ENCODE data around the gene ROBO1. TPM values are rescaled to one million over a fixed set of nuclear protein-coding genes. Genes with fewer than 3 reads are reported as not detected.

Gene ROBO1
- total RNA-seq, 1 experiment from 2014 or later: 67.6 TPM

DNA sequence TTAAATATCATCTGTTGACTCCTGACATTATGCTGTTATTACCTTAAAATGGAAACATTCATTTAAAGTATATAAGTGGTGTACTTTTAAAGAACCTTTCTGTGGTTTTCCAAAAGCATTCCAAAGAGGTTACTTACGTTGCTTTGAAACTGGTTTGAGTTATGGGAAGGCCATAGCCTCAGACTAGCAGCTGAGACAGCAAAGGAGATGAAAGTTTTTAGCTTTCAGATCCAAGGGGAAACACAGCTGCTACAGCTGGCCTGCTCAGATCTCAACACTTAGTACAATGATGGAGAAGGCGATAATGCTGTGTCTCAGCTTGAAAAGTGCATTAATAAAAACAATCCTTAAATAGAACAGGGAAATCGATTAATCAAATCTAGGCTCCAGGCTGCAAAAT, 921.1 kb downstream of the ROBO1 start:
- no peaks in the 10 kb centered on the region for H3K9me3 ChIP-seq (ENCODE audit: low read depth, low read length, poor library complexity, severe bottlenecking)
- H3K36me3 ChIP-seq (ENCODE audit: insufficient read depth, low read length, poor library complexity, severe bottlenecking): no peaks in the 10 kb centered on the region
- DNase-seq (ENCODE audit: low spot score): no peak
- no peak overlapping the region for H3K27ac ChIP-seq (ENCODE audit: low read depth, low read length, poor library complexity, severe bottlenecking)
- BruUV-seq (replicated peaks): no TSS peak
- ChIA-PET POLR2A (ENCODE audit: low non-redundant PET) (no interaction called here), CTCF (no interaction called here)
- H3K4me1 ChIP-seq (ENCODE audit: insufficient read depth, low read length, poor library complexity, severe bottlenecking): no peaks in the 10 kb centered on the region
- intact Hi-C loops (cut with micrococcal nuclease; ENCODE audit: unreplicated experiment): no loop called here
- no peak overlapping the region for H3K4me3 ChIP-seq (ENCODE audit: low read depth, low read length, poor library complexity, severe bottlenecking)
- no peak for TF ChIP-seq EZH2 (IDR thresholded peaks at IDR 0.05; ENCODE audit: borderline replicate concordance, low read depth, low read length, poor library complexity, severe bottlenecking)
- TF ChIP-seq, protein P1, sequence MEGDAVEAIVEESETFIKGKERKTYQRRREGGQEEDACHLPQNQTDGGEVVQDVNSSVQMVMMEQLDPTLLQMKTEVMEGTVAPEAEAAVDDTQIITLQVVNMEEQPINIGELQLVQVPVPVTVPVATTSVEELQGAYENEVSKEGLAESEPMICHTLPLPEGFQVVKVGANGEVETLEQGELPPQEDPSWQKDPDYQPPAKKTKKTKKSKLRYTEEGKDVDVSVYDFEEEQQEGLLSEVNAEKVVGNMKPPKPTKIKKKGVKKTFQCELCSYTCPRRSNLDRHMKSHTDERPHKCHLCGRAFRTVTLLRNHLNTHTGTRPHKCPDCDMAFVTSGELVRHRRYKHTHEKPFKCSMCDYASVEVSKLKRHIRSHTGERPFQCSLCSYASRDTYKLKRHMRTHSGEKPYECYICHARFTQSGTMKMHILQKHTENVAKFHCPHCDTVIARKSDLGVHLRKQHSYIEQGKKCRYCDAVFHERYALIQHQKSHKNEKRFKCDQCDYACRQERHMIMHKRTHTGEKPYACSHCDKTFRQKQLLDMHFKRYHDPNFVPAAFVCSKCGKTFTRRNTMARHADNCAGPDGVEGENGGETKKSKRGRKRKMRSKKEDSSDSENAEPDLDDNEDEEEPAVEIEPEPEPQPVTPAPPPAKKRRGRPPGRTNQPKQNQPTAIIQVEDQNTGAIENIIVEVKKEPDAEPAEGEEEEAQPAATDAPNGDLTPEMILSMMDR (conservative IDR thresholded peaks at IDR 0.05; ENCODE audit: low read depth, low read length): no peak
- no peaks in the 10 kb centered on the region for H3K27me3 ChIP-seq (replicated peaks; ENCODE audit: insufficient read depth, low read depth, low read length, poor library complexity)

DNA sequence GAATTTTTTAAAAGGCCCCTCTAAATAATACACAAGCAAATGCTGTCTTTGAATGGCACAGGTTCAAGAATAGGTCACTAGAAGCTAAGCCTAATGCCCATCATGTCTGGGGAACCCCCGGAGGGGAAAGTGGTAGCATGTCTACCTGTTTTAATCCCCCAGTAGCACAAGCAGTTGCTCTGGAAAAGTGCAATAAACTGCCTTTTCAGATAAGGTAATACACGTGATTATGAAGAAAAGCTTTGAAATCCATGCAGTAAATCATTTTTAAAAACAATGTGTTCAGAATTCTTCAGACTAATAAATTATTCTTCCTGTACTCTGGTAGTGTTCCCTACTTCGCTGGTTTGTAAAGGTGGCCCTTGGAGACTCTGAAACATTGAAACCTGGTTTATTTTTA, 922.2 kb downstream of the ROBO1 start:
- no peaks in the 10 kb centered on the region for H3K9me3 ChIP-seq (ENCODE audit: low read depth, low read length, poor library complexity, severe bottlenecking)
- POLR2A ChIA-PET (ENCODE audit: low non-redundant PET): no interaction called here
- TF ChIP-seq, protein P1 (conservative IDR thresholded peaks at IDR 0.05; ENCODE audit: low read depth, low read length): no peak
- TF ChIP-seq EZH2 (IDR thresholded peaks at IDR 0.05; ENCODE audit: borderline replicate concordance, low read depth, low read length, poor library complexity, severe bottlenecking): no peak
- no peaks in the 10 kb centered on the region for H3K4me1 ChIP-seq (ENCODE audit: insufficient read depth, low read length, poor library complexity, severe bottlenecking)
- no peaks in the 10 kb centered on the region for H3K36me3 ChIP-seq (ENCODE audit: insufficient read depth, low read length, poor library complexity, severe bottlenecking)
- CTCF ChIA-PET: no interaction called here
- H3K27me3 ChIP-seq (replicated peaks; ENCODE audit: insufficient read depth, low read depth, low read length, poor library complexity): no peaks in the 10 kb centered on the region
- intact Hi-C loops (cut with micrococcal nuclease; ENCODE audit: unreplicated experiment): no loop called here
- no TSS peak for BruUV-seq (replicated peaks)
- H3K27ac ChIP-seq (ENCODE audit: low read depth, low read length, poor library complexity, severe bottlenecking): no peak overlapping the region
- no peak overlapping the region for H3K4me3 ChIP-seq (ENCODE audit: low read depth, low read length, poor library complexity, severe bottlenecking)
- DNase-seq (ENCODE audit: low spot score): no peak

- H3K4me3 ChIP-seq (ENCODE audit: low read depth, low read length, poor library complexity, severe bottlenecking): no peak overlapping the region
- ChIA-PET POLR2A (ENCODE audit: low non-redundant PET) (no interaction called here), CTCF (no interaction called here)
- DNase-seq (ENCODE audit: low spot score): no peak
- H3K27ac ChIP-seq (ENCODE audit: low read depth, low read length, poor library complexity, severe bottlenecking): no peak overlapping the region
- TF ChIP-seq EZH2 (IDR thresholded peaks at IDR 0.05; ENCODE audit: borderline replicate concordance, low read depth, low read length, poor library complexity, severe bottlenecking): no peak
- TF ChIP-seq, protein P1 (conservative IDR thresholded peaks at IDR 0.05; ENCODE audit: low read depth, low read length): no peak
- H3K9me3 ChIP-seq (ENCODE audit: low read depth, low read length, poor library complexity, severe bottlenecking): no peaks in the 10 kb centered on the region
- H3K4me1 ChIP-seq (ENCODE audit: insufficient read depth, low read length, poor library complexity, severe bottlenecking): no peaks in the 10 kb centered on the region
- BruUV-seq (replicated peaks): no TSS peak
- H3K36me3 ChIP-seq (ENCODE audit: insufficient read depth, low read length, poor library complexity, severe bottlenecking): no peaks in the 10 kb centered on the region
- intact Hi-C loops (cut with micrococcal nuclease; ENCODE audit: unreplicated experiment): no loop called here
- H3K27me3 ChIP-seq (replicated peaks; ENCODE audit: insufficient read depth, low read depth, low read length, poor library complexity): no peaks in the 10 kb centered on the region
Measured at GRCh38 chr3:78844307-78844706, 923.5 kb downstream of the ROBO1 start.

Data from A673 (cell line).